GM18519 (cell line): Measurements from ENCODE around the gene MTA3.

Source experiments
- ATAC-seq: cut with Tn5 transposase; IDR thresholded peaks from one replicate; pipeline ENCODE4 v1.9.1; 2021; ENCODE audit warnings: mild to moderate bottlenecking, moderate library complexity; ENCODE audit not compliant: unreplicated experiment, low FRiP score

The MTA3 gene

GRCh38 chr2:42653039-42653438 is 84.6 kb downstream of the MTA3 start:
- ATAC-seq = no peak

GRCh38 chr2:42653908-42654445 is 85.5 kb downstream of the MTA3 start:
- ATAC-seq = no peak

GRCh38 chr2:42658306-42658705 is 89.9 kb downstream of the MTA3 start:
- no peak for ATAC-seq

- no peak for ATAC-seq
Observed at GRCh38 chr2:42659609-42660008, 91.2 kb downstream of the MTA3 start.

- peak; percentile 78 for ATAC-seq
Observed at GRCh38 chr2:42663106-42663780, 94.8 kb downstream of the MTA3 start.

GRCh38 chr2:42663828-42664227 is 95.4 kb downstream of the MTA3 start:
- ATAC-seq = no peak

GRCh38 chr2:42673989-42674579 is 105.7 kb downstream of the MTA3 start:
- ATAC-seq = no peak

GRCh38 chr2:42675815-42676214 is 107.4 kb downstream of the MTA3 start:
- ATAC-seq = no peak

- ATAC-seq = no peak
Observed at GRCh38 chr2:42685303-42685702, 116.9 kb downstream of the MTA3 start.

GRCh38 chr2:42693013-42693615 is 124.7 kb downstream of the MTA3 start:
- no peak for ATAC-seq

GRCh38 chr2:42693688-42694479 is 125.5 kb downstream of the MTA3 start:
- no peak for ATAC-seq

GRCh38 chr2:42696987-42697386 is 128.6 kb downstream of the MTA3 start:
- ATAC-seq = no peak

- ATAC-seq = no peak
Observed at GRCh38 chr2:42698940-42699339, 130.5 kb downstream of the MTA3 start.

GRCh38 chr2:42706836-42707235 is 138.4 kb downstream of the MTA3 start:
- ATAC-seq = no peak

GRCh38 chr2:42708179-42708578 is 139.7 kb downstream of the MTA3 start:
- no peak for ATAC-seq

- no peak for ATAC-seq
Observed at GRCh38 chr2:42711896-42712295, 143.5 kb downstream of the MTA3 start.

GRCh38 chr2:42712934-42713333 is 144.5 kb downstream of the MTA3 start:
- no peak for ATAC-seq

- ATAC-seq = no peak
Observed at GRCh38 chr2:42713920-42714319, 145.5 kb downstream of the MTA3 start.

GRCh38 chr2:42714686-42715085 is 146.3 kb downstream of the MTA3 start:
- ATAC-seq = no peak

GRCh38 chr2:42721898-42722297 is 153.5 kb downstream of the MTA3 start:
- no peak for ATAC-seq
